Chondrocyte (in vitro differentiated cells): Measurements from ENCODE around the gene GNB5. TPM values are rescaled to one million over a fixed set of nuclear protein-coding genes. Genes with fewer than 3 reads are reported as not detected.

Experiments
- DNase-seq: peaks from one replicate; pipeline ENCODE4 v3.0.0; 2021; ENCODE audit warnings: mixed read lengths, low spot score
- H3K27ac Mint-ChIP-seq: one replicate; pipeline ENCODE4 v1.8.0; 2021; ENCODE audit warnings: mild to moderate bottlenecking, moderate library complexity, mixed read lengths; ENCODE audit not compliant: unreplicated experiment
- H3K27me3 Mint-ChIP-seq: 2 replicates; pipeline ENCODE4 v1.8.0; 2021; ENCODE audit warnings: low read depth, mixed read lengths
- H3K36me3 Mint-ChIP-seq: 2 replicates; pipeline ENCODE4 v1.8.0; 2021; ENCODE audit warnings: low read depth, mixed read lengths
- H3K4me1 Mint-ChIP-seq: 2 replicates; pipeline ENCODE4 v1.8.0; 2021; ENCODE audit warnings: low read depth, mild to moderate bottlenecking, mixed read lengths
- H3K4me3 Mint-ChIP-seq: one replicate; pipeline ENCODE4 v1.8.0; 2021; ENCODE audit warnings: mild to moderate bottlenecking, moderate library complexity, mixed read lengths; ENCODE audit not compliant: unreplicated experiment
- H3K9me3 Mint-ChIP-seq: 2 replicates; pipeline ENCODE4 v1.8.0; 2021; ENCODE audit warnings: low read depth, mixed read lengths
- total RNA-seq: library from RNA; stranded (reverse); gene quantifications from 3 replicates; pipeline ENCODE4 v1.2.1, GENCODE V29; 2021
- TF ChIP-seq, protein P1 (sequence below): fragments of 200-600 bp; sonication (generic); IDR thresholded peaks from 2 replicates; pipeline ENCODE4 v1.5.0; 2021; ENCODE audit warnings: antibody characterized with exemption, mild to moderate bottlenecking, moderate library complexity

GNB5 gene
- total RNA-seq, 1 donor from 2014 or later: 25.7 TPM

- H3K36me3 Mint-ChIP-seq: peaks cover 14% of the 10 kb centered on the region
- H3K27ac Mint-ChIP-seq: no peak overlapping the region
- H3K27me3 Mint-ChIP-seq: no peaks in the 10 kb centered on the region
- no peak for DNase-seq
- H3K4me1 Mint-ChIP-seq: peaks cover 5% of the 10 kb centered on the region
- TF ChIP-seq, protein P1, sequence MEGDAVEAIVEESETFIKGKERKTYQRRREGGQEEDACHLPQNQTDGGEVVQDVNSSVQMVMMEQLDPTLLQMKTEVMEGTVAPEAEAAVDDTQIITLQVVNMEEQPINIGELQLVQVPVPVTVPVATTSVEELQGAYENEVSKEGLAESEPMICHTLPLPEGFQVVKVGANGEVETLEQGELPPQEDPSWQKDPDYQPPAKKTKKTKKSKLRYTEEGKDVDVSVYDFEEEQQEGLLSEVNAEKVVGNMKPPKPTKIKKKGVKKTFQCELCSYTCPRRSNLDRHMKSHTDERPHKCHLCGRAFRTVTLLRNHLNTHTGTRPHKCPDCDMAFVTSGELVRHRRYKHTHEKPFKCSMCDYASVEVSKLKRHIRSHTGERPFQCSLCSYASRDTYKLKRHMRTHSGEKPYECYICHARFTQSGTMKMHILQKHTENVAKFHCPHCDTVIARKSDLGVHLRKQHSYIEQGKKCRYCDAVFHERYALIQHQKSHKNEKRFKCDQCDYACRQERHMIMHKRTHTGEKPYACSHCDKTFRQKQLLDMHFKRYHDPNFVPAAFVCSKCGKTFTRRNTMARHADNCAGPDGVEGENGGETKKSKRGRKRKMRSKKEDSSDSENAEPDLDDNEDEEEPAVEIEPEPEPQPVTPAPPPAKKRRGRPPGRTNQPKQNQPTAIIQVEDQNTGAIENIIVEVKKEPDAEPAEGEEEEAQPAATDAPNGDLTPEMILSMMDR: no peak
- no peak overlapping the region for H3K4me3 Mint-ChIP-seq
- no peaks in the 10 kb centered on the region for H3K9me3 Mint-ChIP-seq
These were observed 35.3 kb downstream of the GNB5 start for GRCh38 chr15:52155878-52156277.

GRCh38 chr15:52154896-52155865 lies 36.0 kb downstream of the GNB5 start:
- Mint-ChIP-seq H3K36me3 (peaks cover 14% of the 10 kb centered on the region), H3K27me3 (no peaks in the 10 kb centered on the region), H3K4me1 (peaks cover 5% of the 10 kb centered on the region), H3K27ac (no peak overlapping the region), H3K4me3 (no peak overlapping the region), H3K9me3 (no peaks in the 10 kb centered on the region)
- DNase-seq: no peak
- TF ChIP-seq, protein P1: no peak

GRCh38 chr15:52153900-52154895 lies 37.0 kb downstream of the GNB5 start:
- Mint-ChIP-seq H3K4me3 (no peak overlapping the region), H3K9me3 (no peaks in the 10 kb centered on the region), H3K27ac (no peak overlapping the region), H3K36me3 (peaks cover 13% of the 10 kb centered on the region), H3K4me1 (peaks cover 5% of the 10 kb centered on the region), H3K27me3 (no peaks in the 10 kb centered on the region)
- no peak for DNase-seq
- TF ChIP-seq, protein P1: no peak

GRCh38 chr15:52151353-52151752 lies 39.8 kb downstream of the GNB5 start:
- no peak for DNase-seq
- Mint-ChIP-seq H3K4me1 (peaks cover 5% of the 10 kb centered on the region), H3K4me3 (no peak overlapping the region), H3K27me3 (no peaks in the 10 kb centered on the region), H3K9me3 (no peaks in the 10 kb centered on the region), H3K27ac (no peak overlapping the region), H3K36me3 (peaks cover 12% of the 10 kb centered on the region)
- TF ChIP-seq, protein P1: no peak

GRCh38 chr15:52150871-52151270 lies 40.3 kb downstream of the GNB5 start:
- Mint-ChIP-seq H3K36me3 (peaks cover 13% of the 10 kb centered on the region), H3K4me3 (no peak overlapping the region), H3K4me1 (peaks cover 5% of the 10 kb centered on the region), H3K27me3 (no peaks in the 10 kb centered on the region), H3K27ac (no peak overlapping the region), H3K9me3 (no peaks in the 10 kb centered on the region)
- no peak for DNase-seq
- TF ChIP-seq, protein P1: no peak
